ENCODE results near the gene BIRC5.
A peak's percentile ranks its signal among the peaks of the same experiment; 100 is the strongest.

The BIRC5 gene

DNA sequence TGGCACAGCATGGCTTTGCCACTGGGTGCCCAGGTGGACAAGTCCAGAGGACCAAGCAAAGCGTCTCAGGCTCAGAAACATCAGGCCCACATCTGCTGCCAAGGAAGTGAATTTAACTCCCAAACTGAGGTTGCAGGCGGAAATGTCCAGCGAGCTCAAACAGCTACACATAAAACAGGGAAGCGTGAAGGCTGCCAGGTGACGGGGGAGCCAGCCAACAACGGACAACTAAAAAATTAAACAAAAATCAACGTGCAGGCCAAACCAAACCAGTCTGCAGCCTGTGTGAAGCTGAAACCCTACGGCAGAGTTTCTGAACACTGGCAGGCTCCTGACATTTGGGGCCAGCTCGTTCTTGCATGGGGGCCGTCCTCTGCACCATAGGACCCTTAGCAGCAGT lies 29.7 kb upstream of the BIRC5 start:
- DNase-seq: no peak

DNA sequence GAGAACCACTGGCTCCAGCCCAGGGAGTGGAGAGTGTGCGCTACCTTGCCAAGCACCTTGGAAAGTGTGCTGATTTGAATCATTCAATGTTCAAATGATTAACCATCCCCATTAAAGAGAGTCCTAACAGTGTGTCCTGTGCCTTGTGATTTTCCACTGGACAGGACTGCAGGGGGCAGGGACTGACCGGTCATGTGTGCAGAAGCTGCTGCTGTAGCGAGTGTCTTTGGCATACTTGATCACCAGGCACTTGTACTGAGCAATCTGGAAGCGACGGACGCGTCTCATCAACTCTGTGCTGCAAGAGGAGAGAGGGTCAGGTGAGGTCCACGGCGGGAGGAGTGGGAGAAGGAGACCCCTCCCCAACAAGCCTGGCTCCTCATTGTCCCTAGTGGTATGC lies 29.2 kb upstream of the BIRC5 start:
- no peak for DNase-seq

DNA sequence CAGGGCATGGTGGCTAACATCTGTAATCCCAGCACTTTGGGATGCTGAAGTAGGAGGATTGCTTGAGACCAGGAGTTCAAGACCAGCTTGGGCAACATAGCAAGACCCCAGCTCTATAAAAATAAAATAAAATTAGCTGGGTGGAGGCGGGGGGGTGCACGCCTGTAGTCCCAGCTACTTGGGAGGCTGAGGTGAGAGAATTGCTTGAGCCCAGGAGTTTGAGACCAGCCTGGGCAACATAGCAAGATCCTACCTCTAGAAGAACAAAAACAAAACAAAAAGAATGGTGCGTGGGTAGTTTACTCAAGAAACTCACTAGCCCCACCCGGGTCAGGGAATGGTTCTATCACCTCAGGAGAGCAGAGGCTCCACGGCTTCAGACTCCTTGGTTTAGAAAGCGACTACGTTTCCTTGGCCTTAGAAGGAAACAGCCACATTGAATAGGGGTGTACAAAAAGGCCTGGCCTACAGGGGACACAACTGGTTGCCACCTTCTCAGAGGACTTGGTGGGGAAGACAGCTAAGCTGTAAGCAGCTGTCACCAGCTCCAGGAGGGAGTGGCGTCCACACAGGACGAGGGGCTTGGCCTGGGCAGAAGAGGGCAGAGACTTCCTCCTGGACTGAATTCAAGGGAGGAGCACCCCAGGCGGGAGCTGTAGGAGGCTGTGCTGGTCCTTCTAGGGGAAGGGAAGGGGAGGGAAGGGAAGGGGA lies 27.9 kb upstream of the BIRC5 start:
- peak; percentile 34 to 47 for DNase-seq

DNA sequence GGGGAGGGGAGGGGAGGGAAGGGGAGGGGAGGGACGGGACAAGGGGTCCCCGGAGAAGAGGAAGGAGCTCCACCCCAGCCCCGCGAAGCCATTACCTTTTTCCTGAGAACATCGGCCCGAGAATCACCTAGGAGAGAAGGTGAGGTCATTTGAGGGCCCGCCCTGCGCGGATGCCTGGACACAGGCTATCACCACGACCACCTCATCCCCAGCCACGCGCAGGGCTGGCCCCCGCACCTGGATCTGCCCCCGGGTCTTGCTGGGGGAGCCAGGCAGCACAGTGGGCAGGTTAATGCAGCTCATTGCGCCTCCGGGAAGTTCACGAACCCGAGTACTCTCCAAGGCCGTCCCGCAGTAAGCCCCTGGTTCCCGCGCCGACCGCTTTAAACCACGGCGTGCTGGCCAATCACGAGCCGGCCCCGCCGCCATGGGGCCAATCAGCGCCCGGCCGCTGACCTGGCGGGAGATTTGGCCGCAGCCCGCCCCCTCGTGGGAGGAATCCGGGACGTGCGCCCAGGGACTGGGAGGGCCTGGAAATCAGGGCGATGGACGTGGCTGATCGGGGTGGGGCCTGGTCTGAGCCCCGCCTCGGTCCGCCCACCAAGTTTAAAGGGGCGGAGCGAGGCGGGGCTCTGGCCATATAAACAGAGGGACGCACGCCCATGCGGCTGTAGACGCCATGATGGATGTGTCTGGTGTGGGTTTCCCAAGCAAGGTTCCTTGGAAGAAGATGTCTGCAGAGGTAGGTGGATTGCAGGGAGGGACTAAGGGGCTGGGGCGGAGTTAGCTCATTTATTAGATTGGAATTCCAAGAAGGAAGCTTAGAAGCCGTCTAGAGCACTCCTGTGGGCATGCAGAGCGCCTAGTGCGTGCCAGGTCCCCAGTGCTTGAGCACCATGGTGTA lies 27.1 kb upstream of the BIRC5 start, which contains the start of the genes AFMID and TK1:
Gene AFMID (plus strand): TSS at position 671 of the 904 bp plus-strand sequence. CDS start 9 bp downstream, at position 680.
Gene TK1 (minus strand): TSS at position 361 of the 904 bp plus-strand sequence. CDS start 58 bp downstream, at position 303.
- DNase-seq: peak; percentile 99

DNA sequence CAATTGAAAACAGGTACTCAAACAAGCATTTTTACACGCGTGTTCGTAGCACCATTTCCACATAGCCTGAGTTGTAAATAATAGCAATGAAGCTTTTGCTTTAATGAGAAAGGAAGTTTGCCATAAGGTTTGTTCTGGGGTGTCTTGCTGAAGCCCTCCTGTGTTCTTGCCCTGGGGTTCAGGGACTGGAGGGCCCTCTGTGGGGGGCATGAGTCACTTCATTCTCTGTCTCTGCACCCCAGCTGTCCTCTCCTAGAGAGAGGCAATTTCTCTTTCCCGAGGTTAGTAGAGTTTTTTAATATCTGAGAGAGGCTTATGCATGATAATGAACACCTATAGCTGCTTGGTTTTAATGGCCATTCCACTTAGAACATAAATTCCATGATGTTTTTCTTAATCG lies 17.3 kb upstream of the BIRC5 start:
- DNase-seq: no peak

DNA sequence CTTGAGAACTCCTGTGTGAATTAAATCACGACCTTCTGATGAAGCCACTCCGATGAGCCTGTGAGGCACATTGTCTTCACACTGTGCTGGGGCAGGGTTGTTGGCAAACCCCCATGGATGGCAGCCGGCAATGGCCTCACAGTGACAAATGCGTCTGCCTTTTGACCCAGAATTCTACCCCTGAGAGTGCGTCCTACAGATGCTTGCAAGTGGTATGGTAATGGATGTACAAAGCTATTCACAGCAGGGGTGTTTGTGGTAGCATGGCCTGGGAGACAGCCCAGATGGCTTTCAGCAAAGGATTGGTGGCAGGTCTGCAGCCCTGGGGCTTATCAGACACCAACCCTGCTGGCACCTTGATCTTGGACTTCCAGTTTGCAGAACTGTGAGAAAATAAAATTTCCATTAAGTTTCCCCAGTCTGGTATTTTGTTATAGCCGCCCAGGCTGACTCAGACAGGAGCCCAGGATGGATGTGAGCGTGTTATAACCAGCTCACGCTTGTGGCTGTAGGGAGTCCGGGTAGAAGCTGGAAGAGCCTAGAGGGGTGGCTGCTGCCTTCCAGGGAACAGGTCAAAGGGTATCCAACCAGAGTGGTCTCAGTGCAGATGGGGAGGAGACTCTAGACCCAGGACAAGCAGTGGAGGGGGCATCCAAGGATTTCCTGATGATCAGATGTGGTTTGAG lies 16.8 kb upstream of the BIRC5 start:
- no peak for DNase-seq

DNA sequence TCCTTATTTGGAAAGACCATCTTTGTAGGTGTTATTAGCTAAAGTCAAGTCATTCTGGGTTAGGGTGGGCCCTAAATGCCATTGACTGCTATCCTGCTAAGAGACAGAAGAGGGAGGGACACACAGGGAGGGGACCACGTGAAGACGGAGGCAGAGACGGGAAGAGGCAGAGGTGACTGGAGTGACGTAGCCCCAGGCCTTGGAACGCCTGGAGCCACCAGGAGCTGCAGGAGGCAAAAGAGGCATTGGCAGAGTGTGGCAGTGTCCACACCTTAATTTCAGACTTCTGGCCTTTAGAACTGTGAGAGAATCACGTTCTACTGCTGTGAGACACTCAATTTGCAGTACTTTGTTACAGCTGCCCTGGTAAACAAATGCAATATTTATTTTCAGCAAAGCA lies 13.6 kb upstream of the BIRC5 start:
- no peak for DNase-seq

DNA sequence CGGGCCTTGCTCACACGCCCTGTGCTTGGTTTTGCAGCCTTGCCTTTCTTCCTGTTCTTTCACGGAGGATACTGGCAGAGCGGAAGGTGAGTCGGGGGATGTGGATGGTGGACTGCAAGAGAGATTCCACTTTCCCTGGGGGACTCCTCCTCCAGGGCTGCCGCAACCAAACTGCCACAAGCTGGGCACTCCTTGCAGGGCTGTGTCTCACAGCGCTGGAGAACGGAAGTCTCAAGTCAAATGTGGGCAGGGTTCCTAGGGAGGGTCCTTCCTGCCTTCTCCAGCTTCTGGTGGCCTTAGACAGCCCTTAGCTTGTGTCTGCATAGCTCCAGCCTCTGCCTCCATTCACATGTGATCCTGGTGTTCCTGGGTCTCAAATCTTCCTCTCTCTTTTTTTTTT lies 11.4 kb upstream of the BIRC5 start:
- no peak for DNase-seq

DNA sequence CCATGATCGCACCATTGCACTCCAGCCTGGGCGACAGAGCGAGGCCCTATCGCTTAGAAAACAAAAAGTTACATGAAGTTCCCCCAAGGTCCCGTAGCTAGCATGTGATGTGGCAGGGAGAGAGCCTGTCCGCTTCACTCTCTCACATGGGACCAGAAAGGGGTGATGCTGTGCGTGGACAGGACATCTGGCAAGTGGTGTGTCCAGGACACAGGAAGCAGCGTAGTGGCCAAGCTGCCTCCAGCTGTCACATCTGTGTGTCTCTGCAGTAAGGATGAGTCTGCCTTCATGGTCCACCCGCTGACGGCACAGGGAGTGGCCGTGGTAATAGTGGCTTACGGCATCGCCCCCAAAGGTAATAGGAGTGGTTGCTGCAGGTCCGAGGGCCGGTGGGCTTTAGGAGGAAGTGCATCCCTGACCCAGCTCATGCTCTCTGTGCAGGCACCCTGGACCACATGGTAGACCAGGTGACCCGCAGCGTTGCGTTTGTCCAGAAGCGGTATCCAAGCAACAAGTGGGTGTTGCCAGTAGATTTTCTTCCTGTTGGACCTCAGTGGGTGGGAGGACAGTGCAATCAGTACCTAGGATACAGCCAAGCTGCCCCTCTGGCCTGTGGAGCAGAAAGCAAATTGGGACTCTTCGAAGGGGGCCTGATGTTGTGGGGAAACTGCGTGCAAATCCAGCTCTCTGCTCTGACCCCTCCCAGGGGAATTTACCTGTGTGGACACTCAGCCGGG lies 9.5 kb upstream of the BIRC5 start:
- DNase-seq: no peak

DNA sequence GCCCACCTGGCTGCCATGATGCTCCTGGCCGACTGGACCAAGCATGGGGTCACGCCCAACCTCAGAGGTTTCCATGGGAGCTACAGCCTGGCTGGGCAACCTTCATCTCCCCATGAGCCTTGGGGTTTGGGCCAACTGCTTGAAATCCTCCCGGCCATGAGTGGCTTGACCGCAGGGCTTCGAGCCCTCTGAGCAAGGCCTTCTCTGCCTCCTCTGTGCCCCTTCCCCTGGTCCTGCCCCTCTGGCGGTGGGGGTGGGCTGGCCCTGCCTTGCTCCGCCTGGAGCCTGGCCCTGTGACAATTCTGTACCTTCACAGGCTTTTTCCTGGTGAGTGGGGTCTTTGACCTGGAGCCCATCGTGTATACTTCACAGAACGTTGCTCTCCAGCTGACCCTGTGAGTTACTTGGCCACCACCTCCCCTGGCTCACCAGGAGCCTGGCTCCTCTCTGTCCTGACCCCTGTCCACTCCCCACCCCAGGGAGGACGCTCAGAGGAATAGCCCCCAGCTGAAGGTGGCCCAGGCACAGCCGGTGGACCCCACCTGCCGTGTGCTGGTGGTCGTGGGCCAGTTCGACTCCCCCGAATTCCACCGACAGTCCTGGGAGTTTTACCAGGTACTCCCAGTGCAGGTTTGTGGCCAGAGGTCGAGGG lies 8.8 kb upstream of the BIRC5 start:
- no peak for DNase-seq

DNA sequence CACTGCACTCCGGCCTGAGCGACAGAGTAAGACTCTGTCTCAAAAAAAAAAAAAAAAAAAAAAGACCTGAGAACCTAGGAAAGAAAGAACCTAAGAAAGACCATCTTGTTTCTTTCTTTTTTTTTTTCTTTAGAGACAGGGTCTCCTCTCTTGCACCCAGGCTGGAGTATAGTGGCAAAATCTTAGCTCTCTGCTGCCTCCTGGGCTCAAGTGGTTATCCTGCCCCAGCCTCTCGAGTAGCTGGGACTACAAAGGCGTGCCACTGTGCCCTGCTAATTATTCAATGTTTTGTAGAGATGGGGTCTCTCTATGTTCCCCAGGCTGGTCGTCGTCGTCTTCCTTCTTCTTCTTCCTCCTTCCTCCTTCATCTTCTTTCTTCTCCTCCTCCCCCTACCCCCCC lies 7.8 kb upstream of the BIRC5 start:
- DNase-seq: no peak

DNA sequence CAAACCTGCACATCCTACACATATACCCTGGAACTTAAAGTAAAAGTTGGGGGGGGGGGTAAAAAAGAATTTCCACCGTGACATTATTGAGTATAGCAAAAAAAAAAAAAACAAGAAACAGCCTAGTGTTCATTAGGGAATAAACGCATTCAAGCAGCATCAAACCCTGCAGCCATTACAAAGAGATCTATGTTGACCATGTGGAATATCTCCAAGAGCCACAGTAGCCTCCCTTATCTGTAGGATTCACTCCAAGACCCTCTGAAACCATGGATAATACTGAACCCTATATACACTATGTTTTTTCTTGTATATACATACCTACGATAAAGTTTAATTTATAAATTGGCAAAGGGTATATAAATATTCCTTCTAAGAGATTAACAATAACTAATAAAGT lies 5.6 kb upstream of the BIRC5 start:
- no peak for DNase-seq

DNA sequence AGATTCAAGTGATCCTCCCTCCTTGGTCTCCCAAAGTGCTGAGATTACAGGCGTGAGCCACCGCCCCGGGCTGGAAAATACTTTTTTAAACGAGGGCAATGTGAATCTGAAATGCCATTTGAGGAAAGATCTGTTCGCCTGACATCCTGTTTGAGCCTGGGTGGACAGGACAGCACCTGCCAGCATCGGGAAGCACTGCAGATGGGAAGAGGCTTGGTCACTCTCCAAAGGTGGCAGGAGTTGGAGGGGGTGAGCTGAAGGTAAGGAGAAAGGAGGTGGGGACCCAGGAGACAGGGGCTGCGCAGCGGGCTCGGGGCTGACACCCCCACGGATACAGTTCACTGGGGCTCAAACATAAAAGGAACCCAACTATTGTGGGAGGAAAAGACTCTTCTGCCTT lies 3.9 kb upstream of the BIRC5 start:
- no peak for DNase-seq

DNA sequence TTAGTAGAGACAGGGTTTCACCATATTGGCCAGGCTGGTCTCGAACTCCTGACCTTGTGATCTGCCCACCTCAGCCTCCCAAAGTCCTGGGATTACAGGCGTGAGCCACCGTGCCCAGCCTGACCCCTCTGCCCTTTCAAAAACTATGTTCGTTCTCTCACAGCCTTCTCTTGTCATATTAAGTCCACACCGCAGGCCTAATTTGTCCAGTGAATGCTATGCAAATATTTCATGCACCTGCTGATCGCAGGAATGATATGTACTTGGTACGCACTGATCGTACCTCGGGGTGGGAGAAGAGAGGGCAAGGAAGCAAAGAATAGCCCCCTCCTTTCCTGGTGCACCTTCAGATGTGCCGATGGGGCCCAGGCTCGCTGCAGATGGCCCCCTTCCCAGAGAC lies 3.0 kb upstream of the BIRC5 start:
- DNase-seq: no peak

DNA sequence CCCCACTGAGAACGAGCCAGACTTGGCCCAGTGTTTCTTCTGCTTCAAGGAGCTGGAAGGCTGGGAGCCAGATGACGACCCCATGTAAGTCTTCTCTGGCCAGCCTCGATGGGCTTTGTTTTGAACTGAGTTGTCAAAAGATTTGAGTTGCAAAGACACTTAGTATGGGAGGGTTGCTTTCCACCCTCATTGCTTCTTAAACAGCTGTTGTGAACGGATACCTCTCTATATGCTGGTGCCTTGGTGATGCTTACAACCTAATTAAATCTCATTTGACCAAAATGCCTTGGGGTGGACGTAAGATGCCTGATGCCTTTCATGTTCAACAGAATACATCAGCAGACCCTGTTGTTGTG lies 631 bp downstream of the BIRC5 start:
- no peak for DNase-seq

DNA sequence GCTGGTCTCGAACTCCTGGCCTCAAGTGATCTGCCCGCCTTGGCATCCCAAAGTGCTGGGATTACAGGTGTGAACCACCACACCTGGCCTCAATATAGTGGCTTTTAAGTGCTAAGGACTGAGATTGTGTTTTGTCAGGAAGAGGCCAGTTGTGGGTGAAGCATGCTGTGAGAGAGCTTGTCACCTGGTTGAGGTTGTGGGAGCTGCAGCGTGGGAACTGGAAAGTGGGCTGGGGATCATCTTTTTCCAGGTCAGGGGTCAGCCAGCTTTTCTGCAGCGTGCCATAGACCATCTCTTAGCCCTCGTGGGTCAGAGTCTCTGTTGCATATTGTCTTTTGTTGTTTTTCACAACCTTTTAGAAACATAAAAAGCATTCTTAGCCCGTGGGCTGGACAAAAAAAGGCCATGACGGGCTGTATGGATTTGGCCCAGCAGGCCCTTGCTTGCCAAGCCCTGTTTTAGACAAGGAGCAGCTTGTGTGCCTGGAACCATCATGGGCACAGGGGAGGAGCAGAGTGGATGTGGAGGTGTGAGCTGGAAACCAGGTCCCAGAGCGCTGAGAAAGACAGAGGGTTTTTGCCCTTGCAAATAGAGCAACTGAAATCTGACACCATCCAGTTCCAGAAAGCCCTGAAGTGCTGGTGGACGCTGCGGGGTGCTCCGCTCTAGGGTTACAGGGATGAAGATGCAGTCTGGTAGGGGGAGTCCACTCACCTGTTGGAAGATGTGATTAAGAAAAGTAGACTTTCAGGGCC lies 5.5 kb downstream of the BIRC5 start:
- no peak for DNase-seq

DNA sequence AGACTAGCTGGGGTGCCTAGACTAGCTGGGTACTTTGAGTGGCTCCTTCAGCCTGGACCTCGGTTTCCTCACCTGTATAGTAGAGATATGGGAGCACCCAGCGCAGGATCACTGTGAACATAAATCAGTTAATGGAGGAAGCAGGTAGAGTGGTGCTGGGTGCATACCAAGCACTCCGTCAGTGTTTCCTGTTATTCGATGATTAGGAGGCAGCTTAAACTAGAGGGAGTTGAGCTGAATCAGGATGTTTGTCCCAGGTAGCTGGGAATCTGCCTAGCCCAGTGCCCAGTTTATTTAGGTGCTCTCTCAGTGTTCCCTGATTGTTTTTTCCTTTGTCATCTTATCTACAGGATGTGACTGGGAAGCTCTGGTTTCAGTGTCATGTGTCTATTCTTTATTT lies 9.0 kb downstream of the BIRC5 start:
- DNase-seq: no peak

DNA sequence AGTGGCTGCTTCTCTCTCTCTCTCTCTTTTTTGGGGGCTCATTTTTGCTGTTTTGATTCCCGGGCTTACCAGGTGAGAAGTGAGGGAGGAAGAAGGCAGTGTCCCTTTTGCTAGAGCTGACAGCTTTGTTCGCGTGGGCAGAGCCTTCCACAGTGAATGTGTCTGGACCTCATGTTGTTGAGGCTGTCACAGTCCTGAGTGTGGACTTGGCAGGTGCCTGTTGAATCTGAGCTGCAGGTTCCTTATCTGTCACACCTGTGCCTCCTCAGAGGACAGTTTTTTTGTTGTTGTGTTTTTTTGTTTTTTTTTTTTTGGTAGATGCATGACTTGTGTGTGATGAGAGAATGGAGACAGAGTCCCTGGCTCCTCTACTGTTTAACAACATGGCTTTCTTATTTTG lies 9.7 kb downstream of the BIRC5 start:
- no peak for DNase-seq

DNA sequence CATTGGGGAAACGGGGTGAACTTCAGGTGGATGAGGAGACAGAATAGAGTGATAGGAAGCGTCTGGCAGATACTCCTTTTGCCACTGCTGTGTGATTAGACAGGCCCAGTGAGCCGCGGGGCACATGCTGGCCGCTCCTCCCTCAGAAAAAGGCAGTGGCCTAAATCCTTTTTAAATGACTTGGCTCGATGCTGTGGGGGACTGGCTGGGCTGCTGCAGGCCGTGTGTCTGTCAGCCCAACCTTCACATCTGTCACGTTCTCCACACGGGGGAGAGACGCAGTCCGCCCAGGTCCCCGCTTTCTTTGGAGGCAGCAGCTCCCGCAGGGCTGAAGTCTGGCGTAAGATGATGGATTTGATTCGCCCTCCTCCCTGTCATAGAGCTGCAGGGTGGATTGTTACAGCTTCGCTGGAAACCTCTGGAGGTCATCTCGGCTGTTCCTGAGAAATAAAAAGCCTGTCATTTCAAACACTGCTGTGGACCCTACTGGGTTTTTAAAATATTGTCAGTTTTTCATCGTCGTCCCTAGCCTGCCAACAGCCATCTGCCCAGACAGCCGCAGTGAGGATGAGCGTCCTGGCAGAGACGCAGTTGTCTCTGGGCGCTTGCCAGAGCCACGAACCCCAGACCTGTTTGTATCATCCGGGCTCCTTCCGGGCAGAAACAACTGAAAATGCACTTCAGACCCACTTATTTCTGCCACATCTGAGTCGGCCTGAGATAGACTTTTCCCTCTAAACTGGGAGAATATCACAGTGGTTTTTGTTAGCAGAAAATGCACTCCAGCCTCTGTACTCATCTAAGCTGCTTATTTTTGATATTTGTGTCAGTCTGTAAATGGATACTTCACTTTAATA lies 10.4 kb downstream of the BIRC5 start:
- no peak for DNase-seq

DNA sequence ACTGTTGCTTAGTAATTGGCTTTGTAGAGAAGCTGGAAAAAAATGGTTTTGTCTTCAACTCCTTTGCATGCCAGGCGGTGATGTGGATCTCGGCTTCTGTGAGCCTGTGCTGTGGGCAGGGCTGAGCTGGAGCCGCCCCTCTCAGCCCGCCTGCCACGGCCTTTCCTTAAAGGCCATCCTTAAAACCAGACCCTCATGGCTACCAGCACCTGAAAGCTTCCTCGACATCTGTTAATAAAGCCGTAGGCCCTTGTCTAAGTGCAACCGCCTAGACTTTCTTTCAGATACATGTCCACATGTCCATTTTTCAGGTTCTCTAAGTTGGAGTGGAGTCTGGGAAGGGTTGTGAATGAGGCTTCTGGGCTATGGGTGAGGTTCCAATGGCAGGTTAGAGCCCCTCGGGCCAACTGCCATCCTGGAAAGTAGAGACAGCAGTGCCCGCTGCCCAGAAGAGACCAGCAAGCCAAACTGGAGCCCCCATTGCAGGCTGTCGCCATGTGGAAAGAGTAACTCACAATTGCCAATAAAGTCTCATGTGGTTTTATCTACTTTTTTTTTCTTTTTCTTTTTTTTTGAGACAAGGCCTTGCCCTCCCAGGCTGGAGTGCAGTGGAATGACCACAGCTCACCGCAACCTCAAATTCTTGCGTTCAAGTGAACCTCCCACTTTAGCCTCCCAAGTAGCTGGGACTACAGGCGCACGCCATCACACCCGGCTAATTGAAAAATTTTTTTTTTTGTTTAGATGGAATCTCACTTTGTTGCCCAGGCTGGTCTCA lies 11.2 kb downstream of the BIRC5 start:
- no peak for DNase-seq

Measured in activated T-cell treated with anti-CD3 and anti-CD28 coated beads, Interleukin-2, amount 50 U/mL, for 48 hours (primary cell).